Hematopoietic multipotent progenitor cell treated with erythropoietin and hydrocortisone succinate and interleukin-3 and kit ligand, for 17 days (in vitro differentiated cells): ENCODE results near the gene SPAG8.

Experiments used
- DNase-seq: peaks from one replicate; pipeline ENCODE4 v3.0.0-alpha.2; 2015; ENCODE audit warnings: low spot score

SPAG8 gene

DNA sequence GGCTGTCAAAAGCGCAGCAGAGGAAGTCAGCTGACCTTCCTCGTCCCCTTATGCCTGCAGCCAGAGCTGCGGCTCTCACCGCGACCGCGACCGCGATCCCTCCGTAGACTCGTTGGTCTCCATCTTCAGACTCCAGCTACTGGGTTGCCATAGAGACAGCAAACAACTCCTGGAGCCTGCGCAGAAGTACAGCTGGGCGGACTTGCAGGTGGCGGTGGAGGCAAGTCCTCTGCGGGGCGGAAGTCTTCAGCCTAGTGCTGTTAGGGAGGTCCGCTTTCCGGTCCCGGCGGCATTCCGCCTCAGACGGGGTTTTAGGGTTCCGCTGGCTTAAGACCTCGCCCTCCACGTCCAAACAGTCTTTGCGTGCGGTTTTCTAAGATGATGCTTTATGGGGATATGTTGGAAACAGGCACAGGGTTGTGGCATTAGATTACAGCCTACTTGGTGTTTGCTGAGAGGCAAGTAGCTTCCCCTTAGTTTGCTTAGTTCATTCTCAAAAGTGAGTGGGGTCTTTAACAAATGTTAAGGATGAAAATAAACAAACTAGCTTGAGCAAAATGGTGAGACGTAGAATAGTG, at the start of gene SPAG8:
TSS of gene SPAG8 (minus strand) at position 238 of the 578 bp plus-strand sequence. CDS start at position 123, 115 bp downstream.
- DNase-seq: peak; percentile 88

DNA sequence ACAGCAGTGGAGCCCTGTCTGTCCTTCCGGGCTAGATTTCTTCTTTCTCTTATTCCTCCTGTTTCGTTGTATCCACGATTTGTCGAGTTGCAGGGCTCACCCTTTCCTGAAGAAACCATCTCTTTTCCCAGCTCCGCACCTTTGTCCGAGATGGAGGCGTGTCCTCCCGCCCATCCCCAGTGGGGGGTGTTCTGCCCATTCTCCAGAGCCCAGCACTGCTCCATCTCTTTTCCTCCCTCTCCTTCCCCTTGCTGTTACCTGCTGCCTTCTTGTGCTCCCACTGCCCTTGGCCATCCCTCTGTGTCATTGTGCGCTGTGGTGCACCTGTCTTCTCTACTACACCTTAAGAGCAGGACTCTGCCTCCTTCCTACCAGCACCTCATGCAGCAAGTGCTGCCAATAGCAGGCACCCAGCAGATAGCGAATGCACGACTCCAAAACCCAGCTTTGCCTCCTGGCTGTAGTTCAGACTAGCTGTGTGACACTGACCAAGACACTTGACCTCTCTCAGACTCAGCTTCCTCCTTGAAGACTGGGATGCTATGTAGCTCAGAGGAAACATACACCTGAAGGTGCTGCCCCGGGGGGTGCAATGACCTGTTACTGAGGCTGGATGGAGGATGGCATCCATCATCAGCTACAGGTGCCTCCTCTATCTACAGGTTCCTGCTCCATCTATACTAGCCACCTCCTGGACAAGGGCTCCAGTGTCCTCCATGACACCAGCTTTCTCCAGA, 49.3 kb upstream of the SPAG8 start:
- DNase-seq: no peak

DNA sequence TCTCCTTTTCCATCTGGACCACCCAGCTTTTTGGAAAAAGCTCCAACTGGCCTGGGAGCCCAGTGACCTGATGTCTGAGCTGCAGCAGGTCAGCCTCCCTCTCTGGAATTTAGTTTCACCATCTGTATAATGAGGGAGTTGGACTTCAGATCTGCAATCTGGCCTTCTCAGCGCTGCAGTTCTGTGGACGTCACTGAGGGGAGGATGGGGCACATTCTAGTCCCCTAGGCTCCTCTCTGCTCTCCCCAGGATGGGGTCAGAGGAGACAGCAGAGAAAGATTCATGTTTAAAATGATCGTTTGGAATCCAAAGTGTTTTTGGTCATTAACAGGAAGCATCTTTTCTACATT, 47.9 kb upstream of the SPAG8 start:
- DNase-seq: no peak

DNA sequence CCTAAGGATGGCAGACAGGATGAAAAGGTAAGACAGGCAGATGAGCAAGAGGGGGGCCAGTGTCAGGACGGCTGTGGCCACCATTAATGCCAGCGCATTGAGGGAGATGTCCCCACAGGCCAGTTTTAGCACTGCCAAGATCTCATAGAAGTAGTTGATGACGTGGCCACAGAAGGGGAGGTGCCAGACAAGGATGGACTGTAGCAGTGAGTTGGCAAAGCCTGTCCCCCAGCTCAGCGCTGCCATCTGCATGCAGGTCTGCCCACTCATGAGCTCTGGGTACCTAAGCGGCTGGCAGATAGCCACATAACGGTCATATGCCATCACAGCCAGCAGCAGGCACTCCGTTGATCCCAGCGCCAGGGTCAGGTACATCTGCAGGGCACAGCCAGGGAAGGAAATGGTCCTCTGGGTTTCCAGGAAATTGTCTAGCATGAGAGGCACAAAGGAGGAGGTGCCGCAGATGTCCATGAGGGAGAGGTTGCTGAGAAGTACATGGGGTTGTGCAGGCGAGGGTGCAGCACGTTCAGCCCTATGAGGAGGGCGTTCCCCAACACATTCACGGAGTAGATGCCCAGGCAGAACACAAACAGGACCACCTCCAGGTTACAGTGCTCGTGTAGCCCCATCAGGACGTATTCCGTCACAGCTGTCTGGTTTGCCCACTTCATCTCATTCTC, 47.4 kb upstream of the SPAG8 start:
- DNase-seq: peak; percentile 37

DNA sequence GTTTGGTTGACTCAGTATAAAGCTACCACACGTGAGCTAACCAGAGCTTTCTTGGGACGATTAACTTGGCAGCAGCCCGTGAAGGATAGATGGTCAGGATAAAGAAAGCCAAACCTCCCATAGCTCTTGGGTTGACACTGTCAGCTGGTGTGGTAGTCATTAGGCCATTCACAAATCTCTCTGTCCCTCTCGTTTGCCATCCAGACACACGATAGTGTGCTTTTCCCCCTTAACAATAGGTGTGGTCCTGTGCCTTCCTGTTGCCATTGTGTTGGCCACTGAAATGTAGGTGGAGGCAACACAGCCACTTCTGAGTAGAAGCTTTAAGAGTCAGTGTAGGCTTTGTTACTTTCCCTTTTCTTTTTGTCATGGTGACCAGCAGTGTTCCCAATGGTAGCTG, 46.4 kb upstream of the SPAG8 start:
- no peak for DNase-seq

- no peak for DNase-seq
Observed at GRCh38 chr9:35856882-35857281, 44.8 kb upstream of the SPAG8 start.

- DNase-seq: no peak
Observed at GRCh38 chr9:35856206-35856605, 44.1 kb upstream of the SPAG8 start.

- DNase-seq: no peak
Observed at GRCh38 chr9:35854091-35854762, 42.2 kb upstream of the SPAG8 start.

DNA sequence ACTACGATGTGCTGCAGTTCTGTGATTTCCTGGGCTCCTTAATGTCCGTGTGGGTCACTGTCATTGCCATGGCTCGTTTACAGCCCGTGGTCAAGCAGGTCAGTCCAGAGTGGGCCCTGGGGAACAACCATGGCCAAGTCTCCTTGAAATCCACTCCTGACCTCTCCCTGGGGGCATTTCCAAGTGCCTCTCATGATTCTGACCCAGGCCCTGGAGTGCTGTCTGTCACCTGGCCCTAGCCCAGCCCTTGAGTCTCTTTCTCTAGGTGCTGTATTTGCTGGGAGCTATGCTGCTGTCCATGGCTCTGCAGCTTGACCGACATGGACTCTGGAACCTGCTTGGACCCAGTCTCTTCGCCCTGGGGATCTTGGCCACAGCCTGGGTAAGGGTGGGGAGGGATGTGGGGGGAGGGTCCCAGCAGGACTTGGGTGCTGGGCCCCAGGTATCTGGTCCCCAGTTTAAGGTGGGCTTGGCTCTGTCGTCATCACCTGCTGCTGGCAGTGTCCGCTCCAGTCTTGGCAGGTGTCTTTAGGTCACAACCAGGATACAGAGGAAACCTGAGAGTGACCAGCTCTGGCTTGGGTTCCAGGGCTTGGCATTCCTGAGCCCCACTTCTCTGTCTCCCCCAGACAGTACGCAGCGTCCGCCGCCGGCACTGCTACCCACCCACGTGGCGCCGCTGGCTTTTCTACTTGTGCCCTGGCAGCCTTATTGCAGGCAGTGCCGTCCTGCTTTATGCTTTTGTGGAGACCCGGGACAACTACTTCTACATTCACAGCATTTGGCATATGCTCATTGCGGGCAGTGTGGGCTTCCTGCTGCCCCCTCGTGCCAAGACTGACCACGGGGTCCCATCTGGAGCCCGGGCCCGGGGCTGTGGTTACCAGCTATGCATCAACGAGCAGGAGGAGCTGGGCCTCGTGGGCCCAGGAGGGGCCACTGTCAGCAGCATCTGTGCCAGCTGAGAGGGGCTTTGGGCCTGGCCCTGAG, 41.1 kb upstream of the SPAG8 start:
- no peak for DNase-seq

DNA sequence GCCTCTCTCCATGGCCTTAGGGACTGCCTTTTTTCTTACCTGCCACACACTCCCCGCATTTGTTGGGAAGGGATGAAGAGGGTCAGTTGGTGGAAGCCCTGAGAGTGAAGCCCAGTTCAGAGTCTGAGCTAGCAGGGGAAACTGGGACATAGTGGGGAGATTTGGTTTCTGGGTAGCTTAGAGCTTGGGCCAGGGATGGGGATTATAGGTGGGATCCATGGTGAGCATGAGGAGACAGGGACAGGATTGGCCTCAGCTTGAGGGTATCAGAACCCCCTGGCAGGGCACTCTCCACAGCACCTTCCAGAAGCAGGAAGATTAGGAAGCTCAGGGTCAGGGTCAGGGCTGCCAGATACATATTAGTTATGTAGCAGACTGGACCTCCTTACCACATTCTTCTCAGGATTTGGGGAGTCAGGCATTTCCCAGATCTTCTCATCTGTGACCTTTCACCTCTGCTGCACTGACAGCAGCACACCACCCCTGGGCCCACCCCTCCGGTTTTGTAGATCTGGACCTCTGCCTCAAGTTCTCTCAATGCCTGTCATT, 40.3 kb upstream of the SPAG8 start:
- no peak for DNase-seq

GRCh38 chr9:35847792-35848572, 35.9 kb upstream of the SPAG8 start:
- DNase-seq: no peak

DNA sequence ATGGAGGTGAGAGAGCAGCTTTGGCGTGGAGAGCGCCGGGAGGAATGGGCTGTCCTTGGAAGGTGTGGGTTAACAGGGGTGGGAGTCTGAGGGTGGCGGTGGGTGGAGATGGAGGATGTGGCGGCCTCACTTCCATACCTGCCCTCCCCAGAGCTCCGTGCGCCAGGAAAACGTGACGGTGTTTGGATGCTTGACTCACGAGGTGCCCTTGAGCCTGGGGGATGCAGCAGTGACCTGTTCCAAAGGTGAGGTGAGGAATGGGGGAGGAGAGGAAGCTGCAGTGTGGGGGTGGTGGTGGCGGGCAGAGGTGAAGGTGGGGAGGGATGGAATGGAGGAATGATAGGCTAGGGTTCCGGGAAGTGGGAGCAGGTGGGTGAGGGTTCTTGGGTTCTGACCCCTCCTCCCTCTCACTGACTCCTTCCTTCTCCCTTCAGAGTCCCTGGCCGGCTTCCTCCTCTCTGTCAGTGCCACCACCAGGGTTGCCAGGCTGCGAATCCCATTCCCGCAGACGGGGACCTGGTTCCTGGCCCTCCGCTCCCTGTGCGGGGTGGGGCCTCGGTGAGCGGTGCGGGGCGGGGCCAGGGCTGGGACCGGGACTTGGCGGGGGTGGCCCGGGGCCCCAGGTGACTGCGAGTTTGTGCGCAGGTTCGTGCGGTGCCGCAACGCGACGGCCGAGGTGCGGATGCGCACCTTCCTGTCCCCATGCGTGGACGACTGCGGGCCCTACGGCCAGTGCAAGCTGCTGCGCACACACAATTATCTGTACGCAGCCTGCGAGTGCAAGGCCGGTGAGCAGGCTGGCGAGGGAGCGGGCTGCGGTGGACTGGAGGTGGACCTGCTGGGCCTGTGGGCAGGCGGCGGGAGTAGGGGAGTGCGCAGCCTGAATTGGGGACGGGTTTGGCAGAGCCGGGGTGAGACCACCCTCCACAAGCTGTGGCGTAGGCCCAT, 34.0 kb upstream of the SPAG8 start:
- no peak for DNase-seq

- DNase-seq: no peak
Observed at GRCh38 chr9:35844628-35845270, 32.7 kb upstream of the SPAG8 start.

DNA sequence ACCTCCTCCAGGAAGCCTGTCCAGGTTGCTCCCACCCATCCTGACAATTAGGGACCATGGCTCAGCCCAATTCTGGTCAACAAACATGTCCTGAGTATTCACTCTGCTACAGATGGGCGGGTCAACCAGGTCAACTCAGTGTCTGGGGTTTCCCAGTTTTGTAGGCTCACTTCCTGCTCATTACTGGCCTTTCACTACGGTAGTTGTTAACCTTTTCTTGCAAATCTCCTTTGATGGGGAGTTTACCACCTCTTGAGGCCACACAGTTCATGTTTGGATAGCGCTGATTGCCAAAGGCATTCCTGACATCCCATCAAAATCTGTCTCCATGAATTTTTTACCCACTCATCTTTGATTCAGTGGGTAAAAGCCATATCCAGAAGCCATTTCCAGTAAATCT, 30.7 kb upstream of the SPAG8 start:
- DNase-seq: no peak

GRCh38 chr9:35842020-35842745, 30.1 kb upstream of the SPAG8 start:
- DNase-seq: no peak

DNA sequence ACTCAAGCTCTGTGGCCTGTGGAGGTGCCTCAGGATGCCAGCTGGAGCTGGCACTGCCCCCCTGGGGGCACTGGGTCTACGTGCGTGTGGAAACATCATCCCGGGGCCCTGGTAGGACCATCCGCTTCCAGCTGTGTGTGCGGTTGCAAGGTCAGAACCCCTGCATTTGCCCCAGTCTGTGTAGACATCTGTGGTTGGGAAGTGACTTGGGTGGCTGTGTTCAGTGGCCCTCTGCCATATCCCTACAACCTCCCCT, 29.5 kb upstream of the SPAG8 start:
- no peak for DNase-seq

DNA sequence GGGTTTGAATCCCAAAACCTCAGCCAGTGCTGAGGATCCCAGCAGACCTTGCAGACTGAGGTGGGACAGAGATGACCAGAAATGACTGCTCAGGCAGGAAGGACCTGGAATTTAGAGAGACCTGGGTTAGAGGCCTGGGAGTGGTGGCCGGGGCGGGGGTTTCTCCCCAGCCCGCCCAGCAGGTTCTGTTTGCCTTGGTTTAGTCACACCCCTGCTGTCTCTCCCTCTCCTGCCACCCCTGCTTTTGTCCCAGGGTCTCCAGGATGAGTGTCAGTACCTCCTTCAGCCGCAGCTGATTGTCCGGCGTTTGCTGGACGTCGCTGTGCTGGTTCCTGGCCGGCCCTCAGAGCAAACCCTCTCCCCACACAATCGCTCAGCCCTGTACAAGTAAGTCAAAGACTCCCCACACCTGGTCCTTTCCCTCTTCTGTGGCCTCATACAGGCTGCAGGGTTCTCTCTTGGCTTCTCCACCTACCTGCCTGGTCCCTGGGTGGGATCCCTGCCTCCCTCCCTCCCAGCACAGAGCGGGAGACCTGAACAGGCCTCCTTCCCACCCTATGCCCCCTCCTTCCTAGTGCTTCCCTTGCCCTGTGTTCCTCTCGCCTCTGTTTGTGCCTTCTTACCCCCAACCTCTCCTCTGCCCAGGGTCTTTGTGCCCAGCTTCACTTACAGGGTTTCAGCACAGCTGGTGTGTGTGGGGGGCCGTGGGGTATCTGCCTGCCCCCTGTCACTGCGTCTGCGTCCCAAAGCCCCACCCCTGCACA, 29.0 kb upstream of the SPAG8 start:
- no peak for DNase-seq

- DNase-seq: no peak
Observed at GRCh38 chr9:35839926-35840325, 27.9 kb upstream of the SPAG8 start.
